ENCODE results near the gene TAMM41. TPM values are rescaled to one million over a fixed set of nuclear protein-coding genes. Genes with fewer than 3 reads are reported as not detected.
"Not testable (repeated sequence)": the region's sequence is repeated elsewhere in the genome, so short reads cannot be mapped to it uniquely, and the experiment has no call there.

Gene TAMM41
- total RNA-seq, 1 experiment from 2014 or later: 19.7 TPM

DNA sequence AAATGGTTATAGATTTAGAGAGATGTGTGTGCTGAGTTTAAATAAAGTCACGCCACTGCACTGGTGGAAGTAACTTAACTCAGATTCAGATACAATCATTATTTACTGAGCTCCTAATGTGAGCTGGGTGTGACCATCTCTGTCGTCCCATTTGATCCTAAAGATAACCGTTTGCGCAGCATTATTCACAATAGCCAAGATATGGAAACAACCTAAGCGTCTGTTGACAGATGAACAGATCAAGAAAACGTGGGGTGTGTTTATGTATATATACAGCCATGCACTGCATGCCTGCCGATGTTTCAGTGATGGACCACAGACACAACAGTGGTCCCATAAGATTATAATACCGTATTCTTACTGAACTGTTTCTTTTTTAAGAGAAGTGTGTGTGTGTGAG is 71.2 kb downstream of the TAMM41 start:
- intact Hi-C loops (cut with micrococcal nuclease; ENCODE audit: unreplicated experiment): no loop called here
- peaks cover 7% of the 10 kb centered on the region for H3K4me1 ChIP-seq
- Mint-ChIP-seq H3K27ac (ENCODE audit: unreplicated experiment) (no peak overlapping the region), H3K9me3 (ENCODE audit: unreplicated experiment) (no peaks in the 10 kb centered on the region), H3K36me3 (ENCODE audit: insufficient read depth, unreplicated experiment) (peaks cover 9% of the 10 kb centered on the region), H3K27me3 (ENCODE audit: insufficient read depth, unreplicated experiment) (no peaks in the 10 kb centered on the region), H3K4me1 (ENCODE audit: low read depth, unreplicated experiment) (peaks cover 10% of the 10 kb centered on the region), H3K4me3 (ENCODE audit: unreplicated experiment) (no peak overlapping the region)
- H3K27me3 ChIP-seq (replicated peaks; ENCODE audit: control insufficient read depth, insufficient read depth, low read length): no peaks in the 10 kb centered on the region
- ChIA-PET POLR2A (no interaction called here), CTCF (no interaction called here)
- TF ChIP-seq, protein P1, sequence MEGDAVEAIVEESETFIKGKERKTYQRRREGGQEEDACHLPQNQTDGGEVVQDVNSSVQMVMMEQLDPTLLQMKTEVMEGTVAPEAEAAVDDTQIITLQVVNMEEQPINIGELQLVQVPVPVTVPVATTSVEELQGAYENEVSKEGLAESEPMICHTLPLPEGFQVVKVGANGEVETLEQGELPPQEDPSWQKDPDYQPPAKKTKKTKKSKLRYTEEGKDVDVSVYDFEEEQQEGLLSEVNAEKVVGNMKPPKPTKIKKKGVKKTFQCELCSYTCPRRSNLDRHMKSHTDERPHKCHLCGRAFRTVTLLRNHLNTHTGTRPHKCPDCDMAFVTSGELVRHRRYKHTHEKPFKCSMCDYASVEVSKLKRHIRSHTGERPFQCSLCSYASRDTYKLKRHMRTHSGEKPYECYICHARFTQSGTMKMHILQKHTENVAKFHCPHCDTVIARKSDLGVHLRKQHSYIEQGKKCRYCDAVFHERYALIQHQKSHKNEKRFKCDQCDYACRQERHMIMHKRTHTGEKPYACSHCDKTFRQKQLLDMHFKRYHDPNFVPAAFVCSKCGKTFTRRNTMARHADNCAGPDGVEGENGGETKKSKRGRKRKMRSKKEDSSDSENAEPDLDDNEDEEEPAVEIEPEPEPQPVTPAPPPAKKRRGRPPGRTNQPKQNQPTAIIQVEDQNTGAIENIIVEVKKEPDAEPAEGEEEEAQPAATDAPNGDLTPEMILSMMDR (IDR thresholded peaks at IDR 0.05; ENCODE audit: insufficient read depth in 1 of 2, low read depth in 1 of 2, low read length in 1 of 2, severe bottlenecking in 1 of 2, unreplicated experiment in 1 of 2): no peak
- H3K4me3 ChIP-seq (ENCODE audit: low read depth, low read length): no peak overlapping the region
- DNase-seq: no peak
- no peaks in the 10 kb centered on the region for H3K36me3 ChIP-seq (ENCODE audit: control insufficient read depth, insufficient read depth, low read length)
- no peaks in the 10 kb centered on the region for H3K9me3 ChIP-seq
- no TSS peak for BruUV-seq (replicated peaks)

DNA sequence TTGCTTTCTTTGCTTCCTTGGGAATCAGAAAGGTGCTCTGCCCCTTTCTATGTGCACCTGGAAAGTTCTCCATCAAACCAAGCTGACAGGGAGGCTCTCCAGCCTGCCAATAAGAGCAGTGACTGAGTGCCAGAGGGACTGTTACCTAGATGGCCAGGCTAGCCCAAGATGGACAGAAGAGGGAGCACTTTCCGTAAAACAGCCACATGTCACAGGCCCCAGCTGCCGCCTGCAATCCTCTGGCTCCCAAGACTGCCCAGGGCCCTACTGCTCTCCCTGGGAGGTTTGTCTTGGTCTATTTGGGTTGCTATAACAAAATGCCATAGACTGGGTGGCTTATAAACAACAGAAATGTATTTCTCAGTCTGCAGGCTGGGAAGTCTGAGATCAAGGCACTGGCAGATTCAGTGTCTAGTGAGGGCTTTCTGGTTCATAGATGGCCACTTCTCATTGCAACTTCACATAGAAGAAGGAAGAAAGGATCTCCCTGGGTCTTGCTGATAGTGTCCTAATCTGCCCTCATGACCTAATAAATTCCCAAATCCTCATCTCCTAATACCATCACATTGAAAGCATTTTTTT is 72.3 kb downstream of the TAMM41 start:
- Mint-ChIP-seq H3K27ac (ENCODE audit: unreplicated experiment) (no peak overlapping the region), H3K27me3 (ENCODE audit: insufficient read depth, unreplicated experiment) (no peaks in the 10 kb centered on the region), H3K36me3 (ENCODE audit: insufficient read depth, unreplicated experiment) (peaks cover 16% of the 10 kb centered on the region), H3K4me1 (ENCODE audit: low read depth, unreplicated experiment) (peaks cover 13% of the 10 kb centered on the region), H3K4me3 (ENCODE audit: unreplicated experiment) (no peak overlapping the region), H3K9me3 (ENCODE audit: unreplicated experiment) (no peaks in the 10 kb centered on the region)
- Histone ChIP-seq H3K4me3 (ENCODE audit: low read depth, low read length) (no peak overlapping the region), H3K9me3 (no peaks in the 10 kb centered on the region), H3K36me3 (ENCODE audit: control insufficient read depth, insufficient read depth, low read length) (no peaks in the 10 kb centered on the region), H3K27me3 (replicated peaks; ENCODE audit: control insufficient read depth, insufficient read depth, low read length) (no peaks in the 10 kb centered on the region), H3K4me1 (peaks cover 7% of the 10 kb centered on the region)
- ChIA-PET POLR2A (no interaction called here), CTCF (interaction anchor here (1.1 to 1.8 kb wide), 3 partner anchors 30 to 131 kb away, joined by 3 to 8 read pairs (median 7); partner anchors contain the start of gene VGLL4)
- TF ChIP-seq, protein P1 (IDR thresholded peaks at IDR 0.05; ENCODE audit: insufficient read depth in 1 of 2, low read depth in 1 of 2, low read length in 1 of 2, severe bottlenecking in 1 of 2, unreplicated experiment in 1 of 2): peak; percentile 46 to 65
- peak; percentile 63 to 65 for DNase-seq
- no TSS peak for BruUV-seq (replicated peaks)
- intact Hi-C loops (cut with micrococcal nuclease; ENCODE audit: unreplicated experiment): loop anchor here (1.0 to 5.0 kb wide), 2 partner anchors 30 to 37 kb away; no protein-coding TSS in a partner anchor

DNA sequence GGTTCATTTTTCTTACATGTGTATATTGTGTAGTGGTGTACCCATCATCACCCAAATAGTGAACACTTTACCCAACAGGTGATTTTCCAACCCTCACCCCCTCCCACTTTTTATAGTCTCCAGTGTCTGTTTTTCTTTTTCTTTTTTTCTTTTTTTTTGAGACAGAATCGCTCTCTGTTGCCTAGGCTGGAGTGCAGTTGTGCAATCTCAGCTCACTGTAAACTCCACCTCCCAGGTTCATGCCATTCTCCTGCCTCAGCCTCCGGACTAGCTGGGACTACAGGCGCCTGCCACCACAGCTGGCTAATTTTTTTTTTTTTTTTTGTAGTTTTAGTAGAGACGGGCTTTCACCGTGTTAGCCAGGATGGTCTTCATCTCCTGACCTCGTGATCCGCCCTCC is 74.8 kb downstream of the TAMM41 start:
- not testable (repeated sequence) for H3K27ac Mint-ChIP-seq (ENCODE audit: unreplicated experiment); H3K4me3 ChIP-seq (ENCODE audit: low read depth, low read length); H3K27me3 Mint-ChIP-seq (ENCODE audit: insufficient read depth, unreplicated experiment); H3K9me3 ChIP-seq; BruUV-seq (replicated peaks); H3K9me3 Mint-ChIP-seq (ENCODE audit: unreplicated experiment); H3K36me3 ChIP-seq (ENCODE audit: control insufficient read depth, insufficient read depth, low read length); DNase-seq; H3K4me1 ChIP-seq; H3K4me3 Mint-ChIP-seq (ENCODE audit: unreplicated experiment); H3K27me3 ChIP-seq (replicated peaks; ENCODE audit: control insufficient read depth, insufficient read depth, low read length)
- Mint-ChIP-seq H3K36me3 (ENCODE audit: insufficient read depth, unreplicated experiment) (peaks cover 16% of the 10 kb centered on the region), H3K4me1 (ENCODE audit: low read depth, unreplicated experiment) (peaks cover 19% of the 10 kb centered on the region)
- intact Hi-C loops (cut with micrococcal nuclease; ENCODE audit: unreplicated experiment): loop anchor here (5.0 kb wide), 1 partner anchor 35 kb away; no protein-coding TSS in a partner anchor
- ChIA-PET POLR2A (interaction anchor here (0.6 kb wide), 1 partner anchor 53 kb away, joined by 3 read pairs; no protein-coding TSS in a partner anchor), CTCF (interaction anchor here (0.6 kb wide), 1 partner anchor 56 kb away, joined by 3 read pairs; no protein-coding TSS in a partner anchor)
